ENCODE data around the gene TMEM185B.

TMEM185B gene

DNA sequence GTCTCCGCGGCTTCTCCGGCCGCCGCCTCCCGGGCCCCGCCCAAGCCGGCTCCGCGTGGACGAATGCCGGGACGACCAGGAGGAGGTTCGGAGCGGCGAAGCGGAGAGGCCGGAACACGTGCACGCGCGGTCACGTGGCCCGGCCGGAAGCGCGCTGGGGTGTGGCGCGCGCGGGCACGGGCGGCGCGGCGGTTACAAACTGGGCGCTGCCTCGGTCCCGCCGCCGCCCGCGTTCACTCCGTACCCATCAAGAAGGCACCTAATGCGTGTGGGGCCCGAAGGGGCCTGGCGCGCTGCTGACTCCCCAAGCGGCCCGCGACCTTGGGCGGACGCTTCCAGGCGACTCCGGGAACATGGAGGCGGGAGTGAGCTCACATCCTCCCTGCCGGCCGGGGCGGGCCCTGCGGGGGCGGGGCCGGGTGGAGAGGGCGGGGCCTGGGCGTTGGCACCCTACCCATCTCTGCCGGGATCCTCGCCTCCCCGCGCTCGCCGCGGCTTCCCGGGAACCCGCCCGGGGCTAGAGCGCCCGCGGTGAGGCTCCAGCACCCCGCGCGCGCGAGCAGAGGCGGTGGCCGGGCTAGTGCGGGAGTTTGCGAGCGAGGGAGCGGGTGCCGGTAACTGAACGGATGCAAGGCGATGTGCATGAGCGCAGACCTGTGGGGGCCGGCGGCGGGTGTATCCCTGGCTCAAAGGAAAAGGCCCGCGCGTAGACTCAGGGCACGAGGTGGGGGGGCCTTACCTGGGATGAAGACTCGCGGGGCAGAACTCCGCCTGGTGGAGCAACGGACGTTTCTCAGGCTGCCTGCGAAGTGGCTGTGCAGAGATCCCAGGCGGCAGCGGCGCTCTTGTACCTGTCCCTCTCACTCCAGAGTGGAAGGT lies at the start of gene TMEM185B:
TMEM185B (minus strand) TSS at position 367 of the 879 bp plus-strand sequence. CDS start 424 bp downstream, outside the sequence.
- Histone ChIP-seq H3K9ac (peak within 1 kb of the TSS; percentile 89), H3K4me1 (peaks cover 69% of the 10 kb centered on the region), H4K20me1 (peaks cover 14% of the 10 kb centered on the region; the same call in 1 of the 2 replicates), H3K36me3 (peaks cover 41% of the 10 kb centered on the region), H3K9me3 (peaks cover 37% of the 10 kb centered on the region), H3K4me3 (peak within 1 kb of the TSS; percentile 77), H3K4me2 (peak within 1 kb of the TSS; percentile 99), H3K27me3 (no peaks in the 10 kb centered on the region), H3K27ac (peak within 1 kb of the TSS; percentile 96)
- TF ChIP-seq Cebpa-rat (IDR thresholded peaks at IDR 0.05), result no peak

- H4K20me1 ChIP-seq, result no peaks in the 10 kb centered on the region
These were observed 48.6 kb upstream of the TMEM185B start for GRCh38 chr2:120271711-120272379.

GRCh38 chr2:120269816-120270215 lies 46.6 kb upstream of the TMEM185B start:
- no peak overlapping the region for H3K4me3 ChIP-seq
- no peaks in the 10 kb centered on the region for H4K20me1 ChIP-seq
- H3K27me3 ChIP-seq, result no peaks in the 10 kb centered on the region
- no peak overlapping the region for H3K27ac ChIP-seq
- peaks cover 8% of the 10 kb centered on the region; the same call in 1 of the 2 replicates for H3K4me1 ChIP-seq
- TF ChIP-seq Cebpa-rat (IDR thresholded peaks at IDR 0.05), result no peak
- H3K4me2 ChIP-seq, result no peak overlapping the region
- H3K36me3 ChIP-seq, result no peaks in the 10 kb centered on the region
- peaks cover 40% of the 10 kb centered on the region for H3K9me3 ChIP-seq
- no peak overlapping the region for H3K9ac ChIP-seq

More at GRCh38 chr2:120271711-120272379, 48.6 kb upstream of the TMEM185B start:
- Histone ChIP-seq H3K9me3 (peaks cover 60% of the 10 kb centered on the region), H3K36me3 (no peaks in the 10 kb centered on the region), H3K4me1 (peaks cover 8% of the 10 kb centered on the region; the same call in 1 of the 2 replicates), H3K4me2 (no peak overlapping the region), H3K27ac (no peak overlapping the region), H3K4me3 (no peak overlapping the region), H3K27me3 (no peaks in the 10 kb centered on the region), H3K9ac (no peak overlapping the region)
- no peak for TF ChIP-seq Cebpa-rat (IDR thresholded peaks at IDR 0.05)

- no peaks in the 10 kb centered on the region for H4K20me1 ChIP-seq
- no peaks in the 10 kb centered on the region for H3K27me3 ChIP-seq
- H3K4me1 ChIP-seq, result peaks cover 8% of the 10 kb centered on the region; the same call in 1 of the 2 replicates
- no peak overlapping the region for H3K27ac ChIP-seq
- no peak overlapping the region for H3K9ac ChIP-seq
- H3K4me3 ChIP-seq, result no peak overlapping the region
- peaks cover 34% of the 10 kb centered on the region for H3K9me3 ChIP-seq
- H3K36me3 ChIP-seq, result no peaks in the 10 kb centered on the region
- peak overlapping the region; percentile 13; the same call in 1 of the 2 replicates for H3K4me2 ChIP-seq
- TF ChIP-seq Cebpa-rat (IDR thresholded peaks at IDR 0.05), result no peak
These were observed 46.0 kb upstream of the TMEM185B start for GRCh38 chr2:120269076-120269744.

DNA sequence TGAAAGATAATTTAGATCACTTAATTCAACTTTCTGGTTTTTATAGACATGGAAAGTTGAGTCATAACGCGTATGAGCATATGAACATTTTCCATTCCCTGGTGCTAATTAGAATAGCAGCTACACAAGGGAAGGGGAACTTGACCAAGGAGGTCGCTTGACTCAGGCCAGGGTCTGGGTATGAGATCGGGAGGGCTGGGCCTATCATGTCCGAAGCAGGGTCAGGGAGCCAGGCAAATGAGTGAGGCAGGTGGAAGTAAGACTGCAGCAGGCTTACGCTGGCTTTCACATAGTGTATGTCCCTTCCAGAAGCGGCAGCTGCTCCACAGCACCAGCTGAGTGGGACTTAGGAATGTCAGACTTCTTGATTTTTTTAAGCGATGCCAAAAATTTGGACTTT lies 44.1 kb upstream of the TMEM185B start:
- H4K20me1 ChIP-seq, result no peaks in the 10 kb centered on the region
- H3K36me3 ChIP-seq, result no peaks in the 10 kb centered on the region
- peaks cover 9% of the 10 kb centered on the region; the same call in 1 of the 2 replicates for H3K4me1 ChIP-seq
- no peak overlapping the region for H3K9ac ChIP-seq
- H3K27me3 ChIP-seq, result no peaks in the 10 kb centered on the region
- H3K4me3 ChIP-seq, result no peak overlapping the region
- H3K4me2 ChIP-seq, result no peak overlapping the region
- H3K27ac ChIP-seq, result no peak overlapping the region
- H3K9me3 ChIP-seq, result peaks cover 15% of the 10 kb centered on the region
- no peak for TF ChIP-seq Cebpa-rat (IDR thresholded peaks at IDR 0.05)

- no peak overlapping the region for H3K9ac ChIP-seq
- peaks cover 9% of the 10 kb centered on the region for H3K36me3 ChIP-seq
These were observed 41.8 kb upstream of the TMEM185B start for GRCh38 chr2:120265006-120265405.

DNA sequence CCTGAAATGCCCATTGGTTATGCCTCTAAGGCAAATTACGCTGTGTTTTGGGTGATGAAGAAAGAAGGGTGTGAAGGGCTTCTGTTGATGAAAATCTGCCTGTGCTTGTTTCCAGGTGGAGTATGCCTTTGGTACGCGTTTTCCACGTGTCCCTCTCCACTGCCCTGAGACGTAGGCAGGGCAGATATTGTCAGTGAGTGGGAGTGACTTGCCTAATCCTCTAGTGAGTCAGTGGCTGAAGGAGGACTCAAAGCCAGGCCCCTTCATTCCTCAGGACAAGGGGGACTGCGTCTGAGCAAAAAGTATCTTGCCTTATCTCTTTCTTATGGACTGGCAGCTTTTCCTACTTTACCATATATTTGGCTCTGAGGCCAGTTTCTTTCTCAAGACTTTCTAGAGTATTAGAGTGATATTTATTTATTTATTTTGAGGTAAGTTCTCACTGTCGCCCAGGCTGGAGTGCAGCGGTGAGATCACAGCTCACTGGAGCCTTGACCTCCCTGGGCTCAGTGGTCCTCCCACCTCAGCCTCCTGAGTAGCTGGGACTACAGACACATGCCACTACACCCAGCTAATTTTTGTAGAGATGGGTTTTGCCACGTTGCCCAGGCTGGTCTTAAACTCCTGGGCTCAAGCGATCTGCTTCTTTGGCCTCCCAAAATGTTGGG lies 39.7 kb upstream of the TMEM185B start:
- no peak overlapping the region for H3K4me3 ChIP-seq
- no peak overlapping the region for H3K9ac ChIP-seq
- peaks cover 21% of the 10 kb centered on the region for H3K9me3 ChIP-seq
- peaks cover 14% of the 10 kb centered on the region for H3K36me3 ChIP-seq
- TF ChIP-seq Cebpa-rat (IDR thresholded peaks at IDR 0.05), result no peak
- H4K20me1 ChIP-seq, result no peaks in the 10 kb centered on the region
- H3K4me1 ChIP-seq, result peaks cover 20% of the 10 kb centered on the region
- H3K27ac ChIP-seq, result no peak overlapping the region
- no peak overlapping the region for H3K4me2 ChIP-seq
- no peaks in the 10 kb centered on the region for H3K27me3 ChIP-seq

More at GRCh38 chr2:120265006-120265405, 41.8 kb upstream of the TMEM185B start:
- H3K27ac ChIP-seq, result no peak overlapping the region
- no peaks in the 10 kb centered on the region for H3K27me3 ChIP-seq
- H3K9me3 ChIP-seq, result peaks cover 23% of the 10 kb centered on the region
- peaks cover 22% of the 10 kb centered on the region; the same call in 1 of the 2 replicates for H3K4me1 ChIP-seq
- H3K4me2 ChIP-seq, result no peak overlapping the region
- no peak overlapping the region for H3K4me3 ChIP-seq
- H4K20me1 ChIP-seq, result no peaks in the 10 kb centered on the region
- no peak for TF ChIP-seq Cebpa-rat (IDR thresholded peaks at IDR 0.05)

- H3K4me1 ChIP-seq, result peaks cover 27% of the 10 kb centered on the region
- no peaks in the 10 kb centered on the region for H4K20me1 ChIP-seq
- no peak overlapping the region for H3K27ac ChIP-seq
- H3K9me3 ChIP-seq, result peaks cover 21% of the 10 kb centered on the region
- no peak for TF ChIP-seq Cebpa-rat (IDR thresholded peaks at IDR 0.05)
- no peaks in the 10 kb centered on the region for H3K27me3 ChIP-seq
- H3K4me2 ChIP-seq, result no peak overlapping the region
- no peak overlapping the region for H3K4me3 ChIP-seq
- H3K9ac ChIP-seq, result no peak overlapping the region
- H3K36me3 ChIP-seq, result peaks cover 14% of the 10 kb centered on the region
These were observed 39.0 kb upstream of the TMEM185B start for GRCh38 chr2:120262150-120262549.

DNA sequence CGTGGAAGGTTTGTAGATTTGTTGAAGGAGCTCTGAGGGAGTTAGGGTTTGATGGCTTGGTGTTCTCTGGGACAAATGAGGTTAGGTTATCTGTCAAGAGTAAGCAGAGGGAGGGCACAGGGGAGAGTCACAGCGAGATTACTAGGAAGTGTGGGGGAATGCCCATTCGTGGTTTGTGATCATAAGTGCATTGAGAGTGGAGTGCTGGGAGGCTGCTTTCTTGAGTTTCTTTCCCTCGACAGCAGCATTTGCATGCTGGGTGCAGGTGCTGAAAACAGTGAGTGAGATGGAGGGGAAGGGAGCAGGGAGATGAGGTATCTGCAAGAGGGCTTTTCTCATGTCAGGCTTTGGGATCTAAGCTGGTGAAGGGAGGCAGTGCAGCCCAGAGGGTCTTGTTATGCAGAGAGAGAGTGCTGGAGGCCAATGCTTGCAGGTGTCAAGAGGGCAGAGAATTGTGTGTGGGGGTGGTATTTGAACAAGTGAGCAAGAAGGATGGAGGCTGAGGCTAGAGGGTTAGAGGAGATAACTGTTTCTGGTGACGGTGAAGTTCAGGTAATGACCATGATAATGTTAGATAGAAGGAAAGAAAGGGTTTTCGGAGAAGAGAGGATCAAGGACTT lies 38.3 kb upstream of the TMEM185B start:
- peaks cover 21% of the 10 kb centered on the region for H3K9me3 ChIP-seq
- no peak overlapping the region for H3K27ac ChIP-seq
- H3K4me2 ChIP-seq, result no peak overlapping the region
- no peaks in the 10 kb centered on the region for H4K20me1 ChIP-seq
- no peak for TF ChIP-seq Cebpa-rat (IDR thresholded peaks at IDR 0.05)
- H3K9ac ChIP-seq, result no peak overlapping the region
- no peaks in the 10 kb centered on the region for H3K27me3 ChIP-seq
- no peak overlapping the region for H3K4me3 ChIP-seq
- peaks cover 34% of the 10 kb centered on the region for H3K4me1 ChIP-seq
- peaks cover 14% of the 10 kb centered on the region for H3K36me3 ChIP-seq
